DOHH2 (cell line): Measurements from ENCODE around the gene ARHGEF33.

Experiments used
- H3F3A ChIP-seq: fragments of 200-600 bp; sonication (generic), shearing (Covaris generic); 2 replicates; pipeline ENCODE4 v1.6.0; 2016; ENCODE audit warnings: antibody characterized with exemption, mild to moderate bottlenecking; ENCODE audit not compliant: control insufficient read depth, insufficient read depth
- H3K27ac ChIP-seq: fragments of 200-600 bp; sonication (generic); 2 replicates; pipeline ENCODE4 v1.5.1; 2014; ENCODE audit warnings: low read depth, mild to moderate bottlenecking, low read length, moderate library complexity
- H3K27me3 ChIP-seq: fragments of 200-600 bp; sonication (generic); 2 replicates; pipeline ENCODE4 v1.6.1; 2014; ENCODE audit warnings: mild to moderate bottlenecking, low read length, mixed read lengths; ENCODE audit not compliant: control insufficient read depth
- H3K36me3 ChIP-seq: fragments of 200-600 bp; sonication (generic); 2 replicates; pipeline ENCODE4 v1.6.1; 2014; ENCODE audit warnings: mild to moderate bottlenecking, low read length, moderate library complexity, mixed read lengths; ENCODE audit not compliant: control insufficient read depth
- H3K4me1 ChIP-seq: fragments of 200-600 bp; sonication (generic); 2 replicates; pipeline ENCODE4 v1.6.1; 2014; ENCODE audit warnings: mild to moderate bottlenecking, low read length, mixed read lengths; ENCODE audit not compliant: control insufficient read depth
- H3K4me2 ChIP-seq: fragments of 200-600 bp; sonication (generic); 2 replicates; pipeline ENCODE4 v1.6.0; 2014; ENCODE audit warnings: mild to moderate bottlenecking, low read length, moderate library complexity
- H3K4me3 ChIP-seq: fragments of 200-600 bp; sonication (generic); 2 replicates; pipeline ENCODE4 v1.5.1; 2014; ENCODE audit warnings: mild to moderate bottlenecking, low read length, mixed read lengths
- H3K79me2 ChIP-seq: fragments of 200-600 bp; sonication (generic); 2 replicates; pipeline ENCODE4 v1.6.1; 2014; ENCODE audit warnings: mild to moderate bottlenecking, low read length, mixed read lengths; ENCODE audit not compliant: control insufficient read depth
- H3K9me2 ChIP-seq: fragments of 200-600 bp; sonication (generic); replicated peaks from 2 replicates; pipeline ENCODE4 v1.6.1; 2014; ENCODE audit warnings: mild to moderate bottlenecking, low read length, mixed read lengths; ENCODE audit not compliant: control insufficient read depth
- H3K9me3 ChIP-seq: fragments of 200-600 bp; sonication (generic); 2 replicates; pipeline ENCODE4 v1.6.1; 2014; ENCODE audit warnings: antibody characterized with exemption, low read length, mixed read lengths; ENCODE audit not compliant: control insufficient read depth, insufficient read depth
- H4K20me1 ChIP-seq: fragments of 200-600 bp; sonication (generic); 2 replicates; pipeline ENCODE4 v1.6.0; 2014; ENCODE audit warnings: low read depth, mild to moderate bottlenecking, antibody characterized with exemption, low read length, moderate library complexity; ENCODE audit not compliant: control insufficient read depth, insufficient read depth
- EZH2phosphoT487 ChIP-seq: fragments of 200-600 bp; sonication (generic); IDR thresholded peaks from 2 replicates; pipeline ENCODE4 v1.6.1; 2017; ENCODE audit warnings: borderline replicate concordance, mild to moderate bottlenecking, antibody characterized with exemption, low read length, moderate library complexity, mixed read lengths
- TF ChIP-seq, protein P1 (sequence below): fragments of 200-600 bp; sonication (generic); IDR thresholded peaks from one replicate; pipeline ENCODE4 v1.5.1; 2014; ENCODE audit warnings: antibody characterized with exemption, mild to moderate bottlenecking, low read depth, low read length; ENCODE audit not compliant: poor library complexity, severe bottlenecking

The ARHGEF33 gene

DNA sequence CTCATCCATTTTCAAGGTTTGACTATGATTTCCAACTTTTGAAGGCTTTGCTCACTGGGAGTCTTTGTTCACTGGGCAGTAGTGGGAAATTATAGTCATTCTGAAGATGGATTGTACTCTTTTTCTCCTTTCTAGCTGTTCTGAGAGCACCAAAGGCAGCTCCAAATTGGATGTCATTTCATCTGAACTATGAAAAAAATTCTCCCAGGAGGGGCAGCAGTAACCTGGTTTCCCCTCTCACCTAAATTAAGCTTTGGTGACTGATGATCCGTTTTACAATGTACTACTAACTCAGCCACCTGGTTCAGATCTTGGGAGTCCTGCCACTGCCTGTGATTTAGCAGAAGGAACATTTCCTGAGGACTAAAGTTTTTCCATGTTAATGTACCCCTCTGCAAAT, 17.6 kb downstream of the ARHGEF33 start:
- Histone ChIP-seq H3K9me3 (no peaks in the 10 kb centered on the region), H3K4me1 (no peaks in the 10 kb centered on the region), H3K79me2 (no peaks in the 10 kb centered on the region), H3K4me3 (no peak overlapping the region), H3K4me2 (no peak overlapping the region), H4K20me1 (no peaks in the 10 kb centered on the region), H3F3A (no peaks in the 10 kb centered on the region), H3K27me3 (no peaks in the 10 kb centered on the region), H3K36me3 (no peaks in the 10 kb centered on the region), H3K27ac (no peak overlapping the region), H3K9me2 (no peaks in the 10 kb centered on the region)
- no peak for TF ChIP-seq EZH2phosphoT487
- TF ChIP-seq, protein P1, sequence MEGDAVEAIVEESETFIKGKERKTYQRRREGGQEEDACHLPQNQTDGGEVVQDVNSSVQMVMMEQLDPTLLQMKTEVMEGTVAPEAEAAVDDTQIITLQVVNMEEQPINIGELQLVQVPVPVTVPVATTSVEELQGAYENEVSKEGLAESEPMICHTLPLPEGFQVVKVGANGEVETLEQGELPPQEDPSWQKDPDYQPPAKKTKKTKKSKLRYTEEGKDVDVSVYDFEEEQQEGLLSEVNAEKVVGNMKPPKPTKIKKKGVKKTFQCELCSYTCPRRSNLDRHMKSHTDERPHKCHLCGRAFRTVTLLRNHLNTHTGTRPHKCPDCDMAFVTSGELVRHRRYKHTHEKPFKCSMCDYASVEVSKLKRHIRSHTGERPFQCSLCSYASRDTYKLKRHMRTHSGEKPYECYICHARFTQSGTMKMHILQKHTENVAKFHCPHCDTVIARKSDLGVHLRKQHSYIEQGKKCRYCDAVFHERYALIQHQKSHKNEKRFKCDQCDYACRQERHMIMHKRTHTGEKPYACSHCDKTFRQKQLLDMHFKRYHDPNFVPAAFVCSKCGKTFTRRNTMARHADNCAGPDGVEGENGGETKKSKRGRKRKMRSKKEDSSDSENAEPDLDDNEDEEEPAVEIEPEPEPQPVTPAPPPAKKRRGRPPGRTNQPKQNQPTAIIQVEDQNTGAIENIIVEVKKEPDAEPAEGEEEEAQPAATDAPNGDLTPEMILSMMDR = no peak

DNA sequence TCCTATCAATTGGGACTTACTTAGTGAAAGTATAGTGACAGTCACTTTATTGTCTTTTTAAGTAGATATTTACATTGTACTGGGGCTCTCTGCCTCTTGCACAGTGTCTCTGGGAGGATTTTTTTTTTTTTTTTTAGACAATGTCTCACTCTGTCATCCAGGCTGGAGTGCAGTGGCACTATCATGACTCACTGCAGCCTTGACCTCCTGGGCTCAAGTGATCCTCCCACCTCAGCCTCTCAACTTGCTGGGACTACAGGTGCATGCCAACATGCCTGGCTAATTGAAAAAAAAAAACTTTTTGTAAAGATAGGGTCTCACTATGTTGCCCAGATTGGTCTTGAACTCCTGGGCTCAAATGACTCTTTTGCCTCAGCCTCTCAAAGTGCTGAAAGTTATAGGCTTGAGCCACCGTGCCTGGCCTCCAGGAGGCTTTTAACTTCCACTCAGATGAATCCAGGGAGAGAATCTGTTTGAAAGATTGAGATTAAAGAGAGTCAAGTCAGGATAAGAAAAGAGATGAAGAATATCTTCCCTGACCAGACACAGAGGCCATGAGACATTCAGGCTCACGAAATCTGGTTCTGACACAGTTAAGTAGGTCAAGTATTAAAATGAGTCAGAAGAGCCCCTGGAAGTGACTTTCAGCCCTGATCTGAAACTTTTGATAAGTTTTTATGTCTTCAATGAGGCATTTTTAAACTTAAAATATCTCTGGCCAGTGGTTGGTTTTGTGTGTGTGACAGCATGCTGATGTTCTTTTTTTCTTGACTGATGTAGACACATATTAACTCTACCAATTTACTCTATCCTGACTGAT, 18.3 kb downstream of the ARHGEF33 start:
- H3K36me3 ChIP-seq = no peaks in the 10 kb centered on the region
- no peaks in the 10 kb centered on the region for H3F3A ChIP-seq
- H3K9me3 ChIP-seq = no peaks in the 10 kb centered on the region
- H4K20me1 ChIP-seq = no peaks in the 10 kb centered on the region
- no peak overlapping the region for H3K4me3 ChIP-seq
- no peaks in the 10 kb centered on the region for H3K79me2 ChIP-seq
- no peaks in the 10 kb centered on the region for H3K4me1 ChIP-seq
- no peak overlapping the region for H3K4me2 ChIP-seq
- H3K27me3 ChIP-seq = no peaks in the 10 kb centered on the region
- H3K27ac ChIP-seq = no peak overlapping the region
- TF ChIP-seq, protein P1 = no peak
- no peak for TF ChIP-seq EZH2phosphoT487
- H3K9me2 ChIP-seq = no peaks in the 10 kb centered on the region

DNA sequence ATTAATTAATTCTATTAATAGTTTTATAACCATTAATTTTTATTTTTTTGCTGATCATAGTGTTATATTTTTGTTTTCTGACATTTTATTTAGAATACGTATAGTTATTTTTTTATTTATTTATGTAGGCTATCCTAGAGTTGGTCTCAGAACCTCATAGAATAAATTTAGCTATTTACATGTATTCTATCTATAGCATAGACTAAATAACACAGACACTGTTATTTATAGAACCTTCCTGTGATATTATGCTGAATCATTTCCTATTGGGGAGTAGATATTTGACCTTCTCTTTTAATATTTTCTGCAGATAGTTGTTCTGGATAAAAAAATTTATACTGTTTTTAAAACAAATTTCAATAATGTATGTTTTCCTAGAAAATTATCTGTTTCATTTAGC, 20.2 kb downstream of the ARHGEF33 start:
- Histone ChIP-seq H3K4me1 (no peaks in the 10 kb centered on the region), H3K4me3 (no peak overlapping the region), H3K9me2 (no peaks in the 10 kb centered on the region), H3K27ac (no peak overlapping the region), H3K4me2 (no peak overlapping the region), H3K36me3 (no peaks in the 10 kb centered on the region), H3K79me2 (no peaks in the 10 kb centered on the region), H3K27me3 (no peaks in the 10 kb centered on the region), H4K20me1 (no peaks in the 10 kb centered on the region), H3K9me3 (no peaks in the 10 kb centered on the region), H3F3A (no peaks in the 10 kb centered on the region)
- no peak for TF ChIP-seq EZH2phosphoT487
- TF ChIP-seq, protein P1 = no peak
